NK-92 (cell line): ENCODE results near the gene GAP43.

Source experiments
- DNase-seq: peaks from one replicate; lab custom pipeline; 2025; ENCODE audit not compliant: unreplicated experiment; lab: John Stamatoyannopoulos, UW

Gene GAP43

GRCh38 chr3:115623044-115623868 lies at the start of gene GAP43:
TSS of gene GAP43 (plus strand) at chr3:115623510. CDS start at chr3:115623690, 180 bp downstream.
- no peak for DNase-seq

GRCh38 chr3:115576325-115576875 lies 46.9 kb upstream of the GAP43 start:
- no peak for DNase-seq

- no peak for DNase-seq
Observed at GRCh38 chr3:115577000-115577399, 46.3 kb upstream of the GAP43 start.

GRCh38 chr3:115578331-115578730 lies 45.0 kb upstream of the GAP43 start:
- no peak for DNase-seq

GRCh38 chr3:115580566-115580965 lies 42.7 kb upstream of the GAP43 start:
- no peak for DNase-seq

- no peak for DNase-seq
Observed at GRCh38 chr3:115581362-115582135, 41.8 kb upstream of the GAP43 start.

GRCh38 chr3:115588201-115589115 lies 34.9 kb upstream of the GAP43 start:
- no peak for DNase-seq

- no peak for DNase-seq
Observed at GRCh38 chr3:115590873-115591272, 32.4 kb upstream of the GAP43 start.

GRCh38 chr3:115595611-115596275 lies 27.6 kb upstream of the GAP43 start:
- DNase-seq = no peak

- DNase-seq = no peak
Observed at GRCh38 chr3:115598216-115598615, 25.1 kb upstream of the GAP43 start.

GRCh38 chr3:115602194-115602593 lies 21.1 kb upstream of the GAP43 start:
- no peak for DNase-seq

GRCh38 chr3:115611630-115612029 lies 11.7 kb upstream of the GAP43 start:
- DNase-seq = no peak

- no peak for DNase-seq
Observed at GRCh38 chr3:115615001-115615814, 8.1 kb upstream of the GAP43 start.

- no peak for DNase-seq
Observed at GRCh38 chr3:115616461-115616860, 6.8 kb upstream of the GAP43 start.

GRCh38 chr3:115617591-115617990 lies 5.7 kb upstream of the GAP43 start:
- no peak for DNase-seq

- DNase-seq = no peak
Observed at GRCh38 chr3:115624029-115624741, 875 bp downstream of the GAP43 start.

GRCh38 chr3:115624901-115625300 lies 1.6 kb downstream of the GAP43 start:
- no peak for DNase-seq

- no peak for DNase-seq
Observed at GRCh38 chr3:115626006-115626409, 2.7 kb downstream of the GAP43 start.

- no peak for DNase-seq
Observed at GRCh38 chr3:115626721-115627120, 3.4 kb downstream of the GAP43 start.
